CD4-positive, alpha-beta T cell treated with Interleukin-17A for 1 hour (primary cell): ENCODE data around the gene TOMM20.
"Not testable (repeated sequence)": the region's sequence is repeated elsewhere in the genome, so short reads cannot be mapped to it uniquely, and the experiment has no call there.

ENCODE experiments used
- DNase-seq: peaks from one replicate; pipeline ENCODE4 v3.0.0-alpha.2; 2020

The TOMM20 gene

DNA sequence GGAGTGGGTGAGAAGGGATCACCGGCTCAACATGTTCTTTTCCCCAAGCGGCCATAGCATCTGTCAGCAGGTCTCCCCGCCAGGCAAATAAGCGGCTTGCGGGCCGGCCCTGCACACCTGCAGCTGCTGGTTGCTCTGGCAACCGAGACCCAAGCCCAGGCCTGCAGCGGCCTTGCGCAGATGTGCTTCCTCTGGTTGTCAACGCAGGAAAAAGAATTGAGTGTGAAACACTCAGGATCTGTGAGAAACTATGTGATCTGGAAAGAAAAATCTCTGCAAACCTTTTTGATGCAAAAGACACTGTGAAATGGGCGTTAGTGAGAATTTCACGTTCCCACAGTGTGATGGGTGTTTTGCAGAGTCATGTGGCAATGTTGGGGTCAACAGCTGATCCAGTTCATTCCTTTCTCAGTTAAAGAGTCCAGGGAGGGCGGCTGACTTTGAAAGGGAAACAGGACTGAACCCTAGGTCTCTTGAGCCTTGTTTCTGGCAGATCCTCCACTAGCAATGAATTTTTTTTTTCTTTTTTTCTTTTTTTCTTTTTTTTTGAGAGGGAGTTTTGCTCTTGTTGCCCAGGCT, 28.4 kb downstream of the TOMM20 start:
- DNase-seq = no peak

DNA sequence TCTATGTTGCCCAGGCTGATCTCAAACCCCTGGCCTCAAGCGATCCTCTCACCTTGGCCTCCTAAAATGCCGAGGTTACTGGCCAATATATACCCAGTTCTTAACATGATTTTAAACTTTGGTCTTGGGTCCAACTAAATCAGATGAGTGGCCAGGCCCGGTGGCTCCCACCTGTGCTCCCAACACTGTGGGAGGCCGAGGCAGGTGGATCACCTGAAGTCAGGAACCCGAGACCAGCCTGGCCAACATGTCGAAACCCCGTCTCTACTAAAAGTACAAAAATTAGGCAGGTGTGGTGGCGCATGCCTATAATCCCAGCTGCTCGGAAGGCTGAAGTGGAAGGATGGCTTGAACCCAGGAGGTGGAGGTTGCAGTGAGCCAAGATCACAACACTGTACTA, 29.6 kb downstream of the TOMM20 start:
- no peak for DNase-seq

GRCh38 chr1:235098547-235098946, 30.1 kb downstream of the TOMM20 start:
- no peak for DNase-seq

- not testable (repeated sequence) for DNase-seq
Observed at GRCh38 chr1:235097501-235097900, 31.1 kb downstream of the TOMM20 start.

GRCh38 chr1:235095938-235096562, 32.6 kb downstream of the TOMM20 start:
- DNase-seq = no peak

- DNase-seq = peak; percentile 84
Observed at GRCh38 chr1:235093696-235094592, 34.7 kb downstream of the TOMM20 start.

DNA sequence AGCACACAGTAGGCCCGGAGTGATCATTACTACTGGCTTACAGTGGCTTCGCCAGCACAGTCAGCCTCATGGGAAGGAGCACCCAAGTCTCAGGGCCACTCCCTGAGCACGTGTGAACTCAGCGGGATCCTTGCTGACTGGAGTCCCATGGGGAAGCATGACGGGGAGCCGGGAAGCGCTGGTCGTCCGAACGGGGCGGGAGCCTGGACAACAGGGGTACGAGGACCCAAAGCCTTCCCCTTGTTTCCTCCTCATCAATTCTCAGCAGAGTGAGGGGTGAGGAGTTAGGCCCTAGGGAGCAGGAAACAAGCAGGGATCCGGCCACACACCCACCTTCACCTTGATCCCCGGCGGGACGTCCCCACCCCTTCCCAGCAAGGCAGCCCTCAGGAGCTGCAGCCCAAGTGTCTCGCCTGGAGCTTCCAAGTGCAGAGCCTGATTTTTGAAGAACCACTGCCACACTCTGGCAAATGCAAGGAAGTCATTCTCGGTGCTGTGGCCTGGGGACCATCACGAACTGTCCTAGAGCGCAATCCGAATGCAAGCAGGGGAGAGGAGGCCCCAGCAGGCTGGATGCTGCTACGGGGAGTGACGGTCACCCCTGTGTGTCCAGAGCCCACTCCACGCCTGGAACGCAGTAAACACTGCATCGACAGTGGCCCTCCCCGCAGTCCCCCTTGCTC, 35.5 kb downstream of the TOMM20 start:
- DNase-seq = no peak

- DNase-seq = not testable (repeated sequence)
Observed at GRCh38 chr1:235092415-235092814, 36.2 kb downstream of the TOMM20 start.

GRCh38 chr1:235092045-235092406, 36.6 kb downstream of the TOMM20 start:
- DNase-seq = not testable (repeated sequence)

- not testable (repeated sequence) for DNase-seq
Observed at GRCh38 chr1:235091319-235092044, 37.2 kb downstream of the TOMM20 start.

DNA sequence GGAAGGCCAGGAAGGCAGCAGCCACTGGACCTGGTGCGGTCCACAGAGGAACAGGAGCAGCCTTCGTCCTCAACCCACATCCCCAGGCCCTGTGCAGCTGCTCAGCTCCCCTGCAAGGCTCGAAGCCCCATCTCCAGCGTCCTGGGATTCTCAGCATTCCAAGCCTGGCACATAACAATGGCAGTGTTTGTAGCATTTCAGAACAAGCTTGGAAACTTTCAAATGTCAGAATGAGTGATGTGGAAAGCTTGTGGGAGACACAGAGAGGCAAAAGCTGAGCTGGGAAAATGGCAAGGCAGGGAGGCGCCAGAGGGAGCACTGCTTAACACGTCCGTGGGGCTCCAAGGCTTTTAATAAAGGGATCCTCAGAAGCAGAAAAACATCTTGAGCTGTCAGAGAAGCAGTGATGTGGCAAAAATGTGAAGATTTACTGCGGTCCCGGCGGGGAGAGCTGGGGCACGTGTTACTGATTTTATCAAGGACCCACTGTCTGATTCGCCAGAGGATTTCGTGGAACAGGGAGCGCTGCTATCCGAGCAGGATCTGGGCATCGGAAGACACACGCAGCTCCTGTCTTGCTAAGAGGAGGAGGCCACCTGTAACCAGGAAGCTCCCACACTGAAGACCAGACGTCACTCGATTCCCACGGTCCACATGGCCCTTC, 38.1 kb downstream of the TOMM20 start:
- no peak for DNase-seq

GRCh38 chr1:235088907-235089306, 39.7 kb downstream of the TOMM20 start:
- DNase-seq = no peak

DNA sequence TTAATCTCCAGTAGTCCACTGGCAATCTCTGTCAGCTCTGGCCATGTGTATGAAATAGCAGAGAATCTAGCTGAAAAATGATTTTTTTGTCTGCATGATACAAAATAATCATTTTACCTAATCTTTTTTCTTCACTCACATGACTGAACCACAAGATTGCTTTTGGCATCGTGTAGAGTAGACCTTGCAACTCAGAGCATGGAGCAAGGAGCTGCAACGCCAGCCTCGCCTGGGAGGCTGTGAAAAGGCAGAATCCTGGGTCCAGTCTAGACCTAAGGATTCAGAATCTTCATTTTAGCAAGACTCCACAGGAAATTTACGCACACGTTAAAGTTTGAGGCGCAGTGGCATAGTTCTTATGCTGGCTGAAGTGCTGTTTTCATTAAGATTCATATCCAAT, 40.2 kb downstream of the TOMM20 start:
- no peak for DNase-seq

- no peak for DNase-seq
Observed at GRCh38 chr1:235087906-235088305, 40.7 kb downstream of the TOMM20 start.

GRCh38 chr1:235085411-235086117, 43.1 kb downstream of the TOMM20 start:
- not testable (repeated sequence) for DNase-seq

GRCh38 chr1:235080788-235081187, 47.8 kb downstream of the TOMM20 start:
- DNase-seq = not testable (repeated sequence)

GRCh38 chr1:235080297-235080657, 48.4 kb downstream of the TOMM20 start:
- not testable (repeated sequence) for DNase-seq

- no peak for DNase-seq
Observed at GRCh38 chr1:235079443-235080296, 49.0 kb downstream of the TOMM20 start.

- no peak for DNase-seq
Observed at GRCh38 chr1:235078480-235079381, 49.9 kb downstream of the TOMM20 start.
